ENCODE results near the gene NTF4. TPM values are rescaled to one million over a fixed set of nuclear protein-coding genes. Genes with fewer than 3 reads are reported as not detected.
"Not testable (repeated sequence)": the region's sequence is repeated elsewhere in the genome, so short reads cannot be mapped to it uniquely, and the experiment has no call there.

Gene NTF4
- total RNA-seq, 1 experiment from 2014 or later: not detected

DNA sequence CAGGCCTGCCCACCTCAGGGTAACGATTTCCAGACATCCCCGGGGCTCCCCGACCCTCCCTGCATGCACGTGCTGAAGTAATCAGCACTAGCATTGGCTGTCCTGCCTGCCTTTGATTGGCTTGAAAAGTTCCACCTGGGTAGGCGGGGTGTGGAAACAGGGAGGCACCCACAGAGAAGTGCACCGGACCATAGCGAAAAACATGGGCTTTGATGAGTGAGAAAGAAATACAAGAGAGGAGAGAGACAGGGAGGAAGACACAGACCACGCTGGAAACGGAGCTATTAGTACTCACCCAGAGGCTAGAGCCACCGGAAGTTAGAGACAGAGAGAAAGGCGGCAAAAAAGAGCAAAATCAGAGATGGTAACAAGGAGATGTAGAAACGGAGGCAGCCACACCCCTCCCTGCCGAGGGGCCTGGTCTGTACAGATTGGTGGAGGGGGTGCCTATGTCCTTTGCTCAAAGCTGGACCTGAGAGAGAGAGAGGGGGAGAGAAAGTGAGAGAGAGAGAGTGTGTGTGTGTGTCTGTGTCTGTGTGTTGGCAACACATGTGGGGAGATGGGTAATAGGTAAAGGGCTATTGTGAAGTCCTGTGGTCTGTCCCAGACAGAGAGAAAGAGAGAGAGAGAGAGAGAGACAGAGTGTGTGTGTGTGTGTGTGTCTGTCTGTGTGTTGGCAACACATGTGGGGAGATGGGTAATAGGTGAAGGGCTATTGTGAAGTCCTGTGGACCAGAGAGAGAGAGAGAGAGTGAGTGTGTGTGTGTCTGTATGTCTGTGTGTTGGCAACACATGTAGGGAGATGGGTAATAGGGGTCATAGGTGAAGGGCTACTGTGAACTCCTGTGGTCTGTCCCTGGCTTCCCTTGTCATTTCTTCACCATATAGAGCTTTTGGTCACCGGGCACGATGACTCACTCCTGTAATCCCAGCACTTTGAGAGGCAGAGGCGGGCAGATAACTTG is 43.4 kb downstream of the NTF4 start:
- DNase-seq (ENCODE audit: low spot score): peak; percentile 55

DNA sequence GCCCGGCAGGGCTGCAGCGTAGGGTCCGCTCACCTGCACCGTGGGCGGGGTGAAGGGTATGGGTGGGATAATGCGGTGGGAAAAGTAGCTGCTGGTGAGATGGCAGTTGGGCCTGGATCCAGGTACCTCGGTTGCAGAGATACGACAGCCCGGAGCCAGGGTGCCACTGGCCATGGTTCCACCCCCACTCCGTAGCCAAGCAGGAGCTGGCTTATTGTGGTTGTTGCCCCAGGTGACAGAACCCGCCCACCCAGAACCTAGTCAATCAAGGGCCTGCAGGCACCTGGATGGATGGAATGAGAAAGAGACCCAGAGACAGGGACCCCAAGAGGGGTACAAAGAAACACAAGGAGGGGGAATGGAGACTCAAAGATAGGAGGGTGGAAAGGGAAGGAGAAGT is 44.3 kb downstream of the NTF4 start:
- DNase-seq (ENCODE audit: low spot score): no peak

DNA sequence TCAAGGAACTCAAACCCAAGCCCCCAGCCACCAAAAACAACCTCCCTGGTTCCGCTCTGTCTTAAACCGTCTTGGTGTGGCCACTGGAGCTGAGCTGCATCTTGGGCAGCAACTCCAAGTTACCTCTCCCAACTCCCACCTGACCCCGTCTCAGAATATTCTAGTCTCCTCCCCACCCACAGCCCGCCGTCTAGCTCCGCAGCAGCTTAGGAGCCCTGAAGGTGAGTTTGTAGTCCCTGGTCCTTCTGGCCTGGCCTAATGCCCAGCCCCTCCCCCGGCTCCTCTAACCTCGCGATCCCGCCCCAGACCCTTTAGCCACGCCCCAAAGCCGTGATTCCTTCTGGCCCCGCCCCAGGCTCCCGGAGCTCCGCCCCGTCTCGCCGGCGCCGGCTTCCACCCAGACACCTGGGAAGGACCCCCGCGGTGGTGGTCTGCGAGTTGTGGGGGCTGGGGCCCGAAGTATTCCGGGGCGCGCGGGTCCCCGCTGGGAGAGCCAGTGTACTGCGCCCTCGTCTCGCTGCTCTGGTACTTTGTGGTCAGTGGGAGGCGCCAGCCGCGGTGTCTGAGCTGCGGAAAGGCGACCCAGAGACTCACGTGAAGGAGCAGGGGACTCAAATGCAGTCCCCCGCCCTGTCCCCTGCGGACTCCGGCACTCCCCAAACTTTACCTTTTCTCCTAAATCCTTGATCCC is 45.2 kb downstream of the NTF4 start:
- DNase-seq (ENCODE audit: low spot score): no peak

DNA sequence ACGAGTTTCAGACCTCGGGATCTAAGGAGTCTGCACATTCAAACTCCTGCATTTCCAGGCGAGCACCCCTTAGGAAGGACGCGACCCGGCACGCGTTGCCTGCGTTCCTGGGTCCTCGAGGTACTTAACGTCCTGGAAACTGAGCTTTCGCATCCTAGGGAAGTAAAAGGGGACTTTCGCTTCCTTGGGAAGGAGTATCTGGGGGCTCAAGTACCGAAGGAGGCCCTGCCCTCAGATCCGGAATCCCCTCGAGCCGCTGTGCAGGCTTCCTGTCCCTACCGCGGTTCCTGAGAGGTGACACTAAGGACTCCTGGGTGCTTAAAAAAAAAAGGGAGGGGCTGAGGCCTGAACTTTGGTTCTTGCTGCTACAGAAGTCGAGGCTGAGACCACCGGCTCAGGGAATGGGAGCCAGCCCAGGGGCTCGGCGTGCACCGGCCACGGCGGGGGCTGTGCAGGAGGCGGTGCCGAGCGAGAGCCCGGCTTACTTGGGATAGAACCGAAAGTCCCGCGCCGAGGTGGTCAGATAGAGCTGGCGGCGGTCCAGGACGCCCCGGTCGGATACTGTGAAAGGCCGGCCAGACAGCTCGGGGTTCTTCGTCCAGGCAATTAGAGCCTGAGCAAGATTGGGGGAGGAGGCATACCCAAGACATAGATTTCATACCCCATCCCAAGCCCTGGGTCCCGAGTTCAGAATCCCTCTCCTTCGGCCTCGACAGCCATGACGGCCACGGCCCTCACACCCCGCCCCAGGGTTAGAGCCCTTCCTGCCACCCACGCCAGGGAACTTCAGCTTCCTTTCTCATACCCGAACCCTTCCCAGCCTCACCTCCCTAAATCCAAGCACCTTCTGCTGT is 46.0 kb downstream of the NTF4 start:
- DNase-seq (ENCODE audit: low spot score): not testable (repeated sequence)

DNA sequence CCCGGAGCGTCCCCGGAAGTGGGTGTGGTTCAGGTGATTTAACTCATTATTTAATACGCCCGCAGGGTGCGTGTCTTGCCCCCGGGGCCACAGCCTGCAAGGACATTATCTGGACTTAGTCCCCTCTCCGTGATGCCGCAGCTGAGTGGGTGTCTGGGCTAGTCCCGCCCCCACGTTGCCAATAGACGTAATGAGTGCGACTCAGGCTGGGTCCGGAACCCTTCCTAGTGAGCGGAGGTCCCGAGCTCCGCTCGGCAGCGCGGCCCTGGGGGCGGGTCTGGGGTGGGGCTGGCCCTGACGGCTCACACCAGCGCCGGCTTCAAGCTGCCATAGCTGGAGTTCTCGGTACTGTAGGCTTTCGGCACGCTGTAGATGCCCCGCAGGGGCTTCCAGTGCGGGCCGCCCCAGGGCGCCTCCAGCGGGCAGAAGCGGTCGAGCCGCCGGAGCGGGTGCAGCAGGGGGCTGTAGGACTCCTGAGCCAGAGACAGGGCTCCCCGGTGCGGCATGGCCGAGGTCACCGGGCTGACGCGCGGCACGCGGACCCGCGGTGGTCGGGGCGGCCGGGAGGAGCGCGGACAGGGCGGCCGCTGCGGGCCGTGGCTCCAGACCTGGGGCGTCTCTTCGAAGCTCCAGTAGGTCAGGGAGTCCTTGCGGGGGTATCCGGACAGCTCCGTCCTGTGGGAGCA is 46.8 kb downstream of the NTF4 start:
- no peak for DNase-seq (ENCODE audit: low spot score)

DNA sequence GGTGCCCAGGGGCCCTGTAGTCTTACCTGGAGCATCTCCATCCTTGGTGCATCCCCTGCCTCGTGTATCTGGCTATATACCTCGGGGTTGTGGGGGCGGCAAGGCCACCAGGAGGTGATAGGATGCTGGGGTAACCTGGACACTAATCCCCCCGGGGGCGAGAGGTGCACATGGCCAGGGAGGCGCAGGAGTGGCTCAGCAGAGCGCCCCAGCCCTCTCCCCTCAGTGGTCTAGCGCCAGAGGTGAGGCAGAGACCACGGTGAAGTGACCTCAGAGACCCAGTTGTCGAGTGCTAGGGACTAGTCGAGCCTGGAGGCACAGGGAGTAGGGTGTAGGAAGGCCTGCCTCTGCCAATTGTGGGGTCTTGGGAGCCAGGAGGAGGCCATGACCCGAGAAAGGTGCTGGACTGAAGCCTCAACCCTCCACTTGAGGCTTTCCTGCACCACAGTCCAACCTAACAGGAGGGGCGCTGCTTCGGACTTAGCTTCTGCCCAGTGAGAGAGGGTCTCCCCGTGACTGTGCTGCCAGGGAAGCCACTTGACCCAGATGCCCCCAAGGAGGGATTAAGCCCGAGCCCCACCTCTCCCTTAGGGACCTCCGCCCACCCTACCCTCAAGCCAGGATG is 47.5 kb downstream of the NTF4 start, which contains the start of gene LHB:
Gene LHB (minus strand): TSS at position 51 of the 625 bp plus-strand sequence. CDS start 10 bp downstream, at position 41.
- DNase-seq (ENCODE audit: low spot score): no peak

DNA sequence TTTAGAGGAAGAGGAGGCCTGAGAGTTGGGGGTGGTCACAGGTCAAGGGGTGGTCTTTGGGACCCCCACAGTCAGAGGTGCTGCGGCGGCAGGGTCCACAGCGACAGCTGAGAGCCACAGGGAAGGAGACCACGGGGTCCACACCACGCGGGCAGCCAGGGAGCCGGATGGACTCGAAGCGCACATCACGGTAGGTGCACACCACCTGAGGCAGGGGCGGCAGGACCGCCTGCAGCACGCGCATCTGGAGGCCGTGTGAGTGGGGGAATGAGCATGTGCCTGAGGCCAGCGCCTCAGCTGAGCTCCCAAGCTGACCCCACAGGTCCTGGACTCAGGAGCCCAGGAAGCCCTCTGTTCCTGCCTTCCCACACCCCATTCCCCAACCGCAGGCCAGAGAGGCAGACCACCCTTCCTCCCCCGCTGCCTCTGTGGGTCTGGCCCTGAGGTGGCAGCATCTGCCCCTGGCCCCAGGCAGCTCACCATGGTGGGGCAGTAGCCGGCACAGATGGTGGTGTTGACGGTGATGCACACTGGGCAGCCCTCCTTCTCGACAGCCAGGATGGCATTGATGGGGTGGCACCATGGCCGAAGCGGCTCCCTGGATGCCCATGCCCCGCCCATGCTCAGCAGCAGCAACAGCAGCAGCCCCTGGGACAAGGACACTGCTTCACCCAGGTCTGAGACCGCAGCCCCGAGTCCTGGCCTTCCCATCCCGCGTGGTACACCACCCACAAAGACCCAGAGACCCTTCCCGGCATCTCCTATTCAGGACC is 48.4 kb downstream of the NTF4 start:
- no peak for DNase-seq (ENCODE audit: low spot score)

DNA sequence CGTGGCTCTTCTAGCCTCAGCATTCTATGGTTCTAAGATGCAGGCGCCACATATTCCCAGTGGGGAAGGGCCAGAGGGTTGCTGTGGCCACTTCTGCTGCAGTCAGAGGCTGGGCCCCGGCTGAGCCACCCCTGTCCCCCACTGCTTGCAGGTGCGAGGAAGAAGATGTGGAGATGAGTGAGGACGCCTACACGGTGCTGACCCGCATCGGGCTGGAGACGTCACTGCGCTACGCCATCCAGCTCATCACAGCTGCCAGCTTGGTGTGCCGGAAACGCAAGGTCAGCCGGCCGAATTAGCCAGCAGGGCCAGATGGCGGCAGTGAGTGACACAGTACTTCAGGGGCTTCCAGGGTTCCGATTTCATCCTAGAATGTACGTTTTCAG is 49.8 kb downstream of the NTF4 start:
- no peak for DNase-seq (ENCODE audit: low spot score)

DNA sequence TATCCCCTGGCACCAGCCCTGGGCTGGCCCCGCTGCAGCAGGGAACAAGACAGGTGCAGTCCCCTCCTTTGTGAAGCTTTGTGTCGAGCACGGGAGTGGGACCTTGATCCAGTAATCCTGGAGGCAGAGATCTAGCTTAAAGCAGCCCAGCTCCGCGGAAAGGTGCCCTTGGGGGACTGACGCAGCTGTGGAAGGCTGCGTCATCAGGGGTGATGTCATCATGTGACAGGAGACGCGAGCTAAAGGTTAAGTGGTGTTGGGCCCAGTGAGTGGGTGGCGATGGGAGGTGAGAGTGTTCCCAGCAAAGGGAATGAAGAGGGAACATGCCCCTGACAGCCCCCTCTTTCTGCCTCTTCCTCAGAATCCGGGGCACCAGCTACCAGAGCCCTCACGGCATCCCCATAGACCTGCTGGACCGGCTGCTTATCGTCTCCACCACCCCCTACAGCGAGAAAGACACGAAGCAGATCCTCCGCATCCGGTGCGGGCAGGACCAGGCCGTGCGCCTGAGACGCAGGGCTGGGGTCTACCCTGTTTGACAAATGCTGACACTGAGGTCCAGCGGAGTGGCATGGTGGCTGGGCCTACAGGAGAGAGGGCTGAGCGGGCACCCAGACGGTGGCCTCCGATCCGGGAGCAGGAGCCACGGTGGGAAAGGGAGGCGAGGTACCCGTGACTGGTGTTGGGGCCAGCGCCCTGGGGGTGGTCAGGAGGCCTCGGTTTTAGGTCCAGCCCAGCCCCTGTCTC is 50.3 kb downstream of the NTF4 start:
- DNase-seq (ENCODE audit: low spot score): no peak

DNA sequence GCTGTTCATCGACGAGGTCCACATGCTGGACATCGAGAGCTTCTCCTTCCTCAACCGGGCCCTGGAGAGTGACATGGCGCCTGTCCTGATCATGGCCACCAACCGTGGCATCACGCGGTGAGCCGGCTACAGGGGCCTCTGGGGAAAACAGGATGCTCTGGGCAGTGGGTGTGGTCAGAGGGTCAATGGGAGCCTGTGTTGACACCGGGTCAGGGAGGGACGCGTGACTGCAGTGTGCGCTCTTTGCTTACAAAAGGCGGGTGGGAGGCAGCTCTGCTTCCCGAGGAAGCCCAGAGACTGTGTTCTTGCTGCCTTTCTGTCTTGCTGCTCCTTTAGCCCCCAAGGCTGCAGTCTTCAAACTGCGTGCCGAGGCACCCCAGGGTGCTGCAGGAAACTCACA is 53.4 kb downstream of the NTF4 start:
- DNase-seq (ENCODE audit: low spot score): no peak

Other genes starting within 250 kb of the NTF4 start
- 9.9 and 14.6 TPM in 2 replicates for gene HSD17B14, start 228.3 kb downstream of the NTF4 start, total RNA-seq (2014; rRNA removed; shearing (Covaris generic))
- 1.9 and 6.9 TPM in 2 replicates for gene PLEKHA4, start 196.2 kb downstream of the NTF4 start, total RNA-seq (2014; rRNA removed; shearing (Covaris generic))
- 20.8 and 34.8 TPM in 2 replicates for gene PPP1R15A, start 192.4 kb downstream of the NTF4 start, total RNA-seq (2014; rRNA removed; shearing (Covaris generic))
- not detected in 2 replicates for gene TULP2, start 166.1 kb downstream of the NTF4 start, total RNA-seq (2014; rRNA removed; shearing (Covaris generic))
- 91.4 and 104 TPM in 2 replicates for gene NUCB1, start 164.5 kb downstream of the NTF4 start, total RNA-seq (2014; rRNA removed; shearing (Covaris generic))
- gene DHDH, start 131.1 kb downstream of the NTF4 start, total RNA-seq (2014; rRNA removed; shearing (Covaris generic)): 0.10 TPM in 1 of 2 replicates, not detected in the other
- 32.4 and 40.6 TPM in 2 replicates for gene BAX, start 109.9 kb downstream of the NTF4 start, total RNA-seq (2014; rRNA removed; shearing (Covaris generic))
- gene FTL, start 99.5 kb downstream of the NTF4 start, total RNA-seq (2014; rRNA removed; shearing (Covaris generic)): 1,818 and 2,662 TPM in 2 replicates
- gene GYS1, start 71.5 kb downstream of the NTF4 start, total RNA-seq (2014; rRNA removed; shearing (Covaris generic)): 14.1 and 18.2 TPM in 2 replicates
- gene RUVBL2, start 70.9 kb downstream of the NTF4 start, total RNA-seq (2014; rRNA removed; shearing (Covaris generic)): 121 and 149 TPM in 2 replicates
- not detected in 2 replicates for gene LHB, start 47.7 kb downstream of the NTF4 start, total RNA-seq (2014; rRNA removed; shearing (Covaris generic))
- 2.6 TPM in 1 of 2 replicates, not detected in the other for gene CGB3, start 40.5 kb downstream of the NTF4 start, total RNA-seq (2014; rRNA removed; shearing (Covaris generic))
- gene CGB2, start 32.9 kb downstream of the NTF4 start, total RNA-seq (2014; rRNA removed; shearing (Covaris generic)): not detected in 2 replicates
- not detected in 2 replicates for gene CGB1, start 27.9 kb downstream of the NTF4 start, total RNA-seq (2014; rRNA removed; shearing (Covaris generic))
- 1.3 and 3.4 TPM in 2 replicates for gene CGB5, start 21.0 kb downstream of the NTF4 start, total RNA-seq (2014; rRNA removed; shearing (Covaris generic))
- gene CGB8, start 15.7 kb downstream of the NTF4 start, total RNA-seq (2014; rRNA removed; shearing (Covaris generic)): 4.7 and 8.8 TPM in 2 replicates
- 0.43 and 1.4 TPM in 2 replicates for gene CGB7, start 7.1 kb downstream of the NTF4 start, total RNA-seq (2014; rRNA removed; shearing (Covaris generic))
- not detected in 2 replicates for gene KCNA7, start 7.9 kb upstream of the NTF4 start, total RNA-seq (2014; rRNA removed; shearing (Covaris generic))
- 143 and 174 TPM in 2 replicates for gene SNRNP70, start 20.6 kb upstream of the NTF4 start, total RNA-seq (2014; rRNA removed; shearing (Covaris generic))
- gene LIN7B, start 49.6 kb upstream of the NTF4 start, total RNA-seq (2014; rRNA removed; shearing (Covaris generic)): 0.16 and 8.5 TPM in 2 replicates
- not detected in 2 replicates for gene C19orf73, start 54.3 kb upstream of the NTF4 start, total RNA-seq (2014; rRNA removed; shearing (Covaris generic))
- gene PPFIA3, start 54.7 kb upstream of the NTF4 start, total RNA-seq (2014; rRNA removed; shearing (Covaris generic)): 3.4 and 4.7 TPM in 2 replicates
- gene HRC, start 90.6 kb upstream of the NTF4 start, total RNA-seq (2014; rRNA removed; shearing (Covaris generic)): 0.07 TPM in 1 of 2 replicates, not detected in the other
- 3.6 and 7.6 TPM in 2 replicates for gene TRPM4, start 93.0 kb upstream of the NTF4 start, total RNA-seq (2014; rRNA removed; shearing (Covaris generic))

All from A172 (cell line).